OCI-LY3 (cell line): ENCODE measurements around the gene EYS.

Experiments used
- H2AFZ ChIP-seq: fragments of 200-600, 300-600 bp; shearing (Covaris generic); 2 replicates; pipeline ENCODE4 v1.6.0; 2014; ENCODE audit warnings: antibody characterized with exemption, low read depth, low read length
- H3K27ac ChIP-seq: fragments of 200-600, 300-600 bp; sonication (generic); 2 replicates; pipeline ENCODE4 v1.5.1; 2014; ENCODE audit warnings: mild to moderate bottlenecking, low read length, moderate library complexity, mixed read lengths
- H3K27me3 ChIP-seq: fragments of 200-600, 300-600 bp; sonication (generic); 2 replicates; pipeline ENCODE4 v1.6.1; 2014; ENCODE audit warnings: low read depth, low read length, mixed read lengths
- H3K36me3 ChIP-seq: fragments of 200-600, 300-600 bp; sonication (generic); replicated peaks from 2 replicates; pipeline ENCODE3; 2014; ENCODE audit warnings: low read depth, low read length, mixed read lengths
- H3K4me1 ChIP-seq: fragments of 300-600, 200-600 bp; sonication (generic); 2 replicates; pipeline ENCODE4 v1.6.1; 2014; ENCODE audit warnings: low read length, mixed read lengths
- H3K4me2 ChIP-seq: fragments of 200-600, 300-600 bp; sonication (generic); 2 replicates; pipeline ENCODE4 v1.6.1; 2014; ENCODE audit warnings: low read length, mixed read lengths
- H3K4me3 ChIP-seq: fragments of 300-600, 200-600 bp; sonication (generic); 2 replicates; pipeline ENCODE4 v1.5.1; 2014; ENCODE audit warnings: antibody characterized with exemption, mild to moderate bottlenecking, low read length, moderate library complexity
- H3K79me2 ChIP-seq: fragments of 300-600, 200-600 bp; shearing (Covaris generic); 2 replicates; pipeline ENCODE4 v1.6.1; 2014; ENCODE audit warnings: mild to moderate bottlenecking, low read length, mixed read lengths
- H3K9ac ChIP-seq: fragments of 300-600, 200-600 bp; shearing (Covaris generic); 2 replicates; pipeline ENCODE4 v1.6.0; 2014; ENCODE audit warnings: mild to moderate bottlenecking, low read length, moderate library complexity
- H3K9me3 ChIP-seq: fragments of 200-600, 300-600 bp; shearing (Covaris generic); 2 replicates; pipeline ENCODE4 v1.6.1; 2014; ENCODE audit warnings: low read length, mixed read lengths; ENCODE audit not compliant: insufficient read depth
- H4K20me1 ChIP-seq: fragments of 200-600, 300-600 bp; sonication (generic); 2 replicates; pipeline ENCODE4 v1.6.1; 2016; ENCODE audit warnings: low read length, mixed read lengths; ENCODE audit not compliant: insufficient read depth
- CTCF ChIP-seq: fragments of 200-600, 300-600 bp; sonication (generic); IDR thresholded peaks from 2 replicates; pipeline ENCODE4 v1.5.1; 2014; ENCODE audit warnings: antibody characterized with exemption, low read length, low read depth
- EZH2phosphoT487 ChIP-seq: fragments of 200-600 bp; shearing (Covaris generic); IDR thresholded peaks from 2 replicates; pipeline ENCODE4 v1.6.1; 2018; ENCODE audit warnings: antibody characterized with exemption, mixed run types, low read depth

The EYS gene

GRCh38 chr6:63773200-63773599 is 1933.8 kb downstream of the EYS start:
- Histone ChIP-seq H3K4me3 (no peak overlapping the region), H3K4me1 (no peaks in the 10 kb centered on the region), H3K9ac (no peak overlapping the region), H3K36me3 (no peaks in the 10 kb centered on the region), H3K9me3 (no peaks in the 10 kb centered on the region), H3K27me3 (no peaks in the 10 kb centered on the region), H3K4me2 (no peak overlapping the region), H3K79me2 (no peaks in the 10 kb centered on the region), H4K20me1 (no peaks in the 10 kb centered on the region), H2AFZ (no peak overlapping the region), H3K27ac (no peak overlapping the region)
- TF ChIP-seq CTCF, result no peak

DNA sequence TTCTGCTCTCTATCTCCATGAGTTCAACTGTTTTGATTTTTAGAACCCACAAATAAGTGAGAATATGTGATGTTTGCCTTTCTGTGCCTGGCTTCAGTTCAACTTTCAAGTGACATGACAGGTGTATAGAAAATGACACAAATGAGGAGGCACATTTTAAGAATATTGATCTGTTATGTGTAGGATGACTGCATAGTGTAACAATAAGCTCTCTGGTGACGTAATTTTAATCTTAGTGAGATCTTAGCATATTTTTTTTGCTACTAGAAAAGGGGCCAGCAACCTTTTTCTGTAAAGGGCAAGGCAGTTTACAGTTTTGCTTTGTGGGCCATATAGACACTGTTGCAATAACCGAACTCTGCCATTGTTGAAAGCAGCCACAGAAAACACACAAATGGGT is 1941.2 kb downstream of the EYS start:
- Histone ChIP-seq H3K27ac (no peak overlapping the region), H4K20me1 (no peaks in the 10 kb centered on the region), H3K79me2 (no peaks in the 10 kb centered on the region), H3K9me3 (no peaks in the 10 kb centered on the region), H3K4me2 (no peak overlapping the region), H3K4me1 (no peaks in the 10 kb centered on the region), H3K4me3 (no peak overlapping the region), H3K27me3 (peaks cover 14% of the 10 kb centered on the region), H2AFZ (no peak overlapping the region), H3K36me3 (no peaks in the 10 kb centered on the region), H3K9ac (no peak overlapping the region)
- no peak for TF ChIP-seq CTCF

GRCh38 chr6:63764318-63764916 is 1942.6 kb downstream of the EYS start:
- Histone ChIP-seq H3K79me2 (no peaks in the 10 kb centered on the region), H2AFZ (no peak overlapping the region), H3K4me3 (no peak overlapping the region), H3K36me3 (no peaks in the 10 kb centered on the region), H3K9me3 (no peaks in the 10 kb centered on the region), H3K4me2 (no peak overlapping the region), H3K4me1 (no peaks in the 10 kb centered on the region), H3K9ac (no peak overlapping the region), H3K27ac (no peak overlapping the region), H4K20me1 (no peaks in the 10 kb centered on the region), H3K27me3 (peaks cover 17% of the 10 kb centered on the region)
- TF ChIP-seq CTCF, result peak; percentile 64
- no peak for TF ChIP-seq EZH2phosphoT487

DNA sequence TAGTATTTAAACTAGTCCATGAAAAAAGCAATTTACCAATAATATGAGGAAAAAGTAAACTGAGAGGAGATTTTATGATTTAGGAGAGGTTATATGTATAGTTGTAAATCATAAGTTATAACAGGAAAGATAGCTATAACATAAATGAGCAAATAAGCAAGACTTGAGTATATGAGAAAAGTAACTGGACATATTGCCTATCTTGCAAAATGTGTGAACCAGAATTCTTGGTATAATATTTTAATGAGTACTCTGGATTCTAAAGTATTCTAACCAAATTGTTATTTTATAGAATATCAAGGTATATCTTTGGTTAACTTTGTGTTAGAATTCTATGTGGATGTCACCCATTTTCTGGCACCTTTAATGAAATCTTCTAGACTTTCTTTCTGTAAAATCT is 1946.8 kb downstream of the EYS start:
- peaks cover 17% of the 10 kb centered on the region for H3K27me3 ChIP-seq
- H3K9me3 ChIP-seq, result no peaks in the 10 kb centered on the region
- H3K4me1 ChIP-seq, result no peaks in the 10 kb centered on the region
- H4K20me1 ChIP-seq, result no peaks in the 10 kb centered on the region
- no peak overlapping the region for H3K4me3 ChIP-seq
- no peak overlapping the region for H3K9ac ChIP-seq
- no peak overlapping the region for H3K27ac ChIP-seq
- no peak overlapping the region for H3K4me2 ChIP-seq
- H2AFZ ChIP-seq, result no peak overlapping the region
- no peaks in the 10 kb centered on the region for H3K36me3 ChIP-seq
- no peaks in the 10 kb centered on the region for H3K79me2 ChIP-seq
- TF ChIP-seq CTCF (no peak), EZH2phosphoT487 (no peak)
